ENCODE data around the gene LARGE1.

The LARGE1 gene

GRCh38 chr22:33652615-33653014 lies 267.7 kb downstream of the LARGE1 start:
- WGBS, 2 donors (ENCODE audit: extremely low coverage in 2 of 2, insufficient read length in 2 of 2, insufficient replicate concordance in 1 of 2), result no CpG with 5 or more reads among the region's 5 CpGs
- Histone ChIP-seq H3K9ac (ENCODE audit: low read depth, low read length, poor library complexity) (no peak overlapping the region), H3K27ac (replicated peaks; ENCODE audit: low read length) (no peak overlapping the region), H3K79me1 (ENCODE audit: low read depth, low read length) (no peaks in the 10 kb centered on the region), H3K4ac (ENCODE audit: low read length) (no peak overlapping the region), H3K14ac (ENCODE audit: low read length) (no peak overlapping the region), H2AK5ac (ENCODE audit: low read depth, low read length) (no peak overlapping the region), H3K27me3 (ENCODE audit: control insufficient read depth in 3 of 3, insufficient read depth in 3 of 3, low read depth in 1 of 3, low read length in 3 of 3) (no peaks in the 10 kb centered on the region), H3K4me3 (ENCODE audit: low read length in 2 of 2) (no peak overlapping the region), H4K8ac (ENCODE audit: low read depth, low read length) (no peak overlapping the region), H4K91ac (ENCODE audit: low read depth, low read length, poor library complexity) (no peak overlapping the region), H2AFZ (ENCODE audit: low read length) (no peak overlapping the region), H2BK120ac (ENCODE audit: low read depth, low read length) (no peak overlapping the region), H3K23ac (ENCODE audit: low read depth, low read length, poor library complexity) (no peak overlapping the region), H3K18ac (ENCODE audit: low read length) (no peak overlapping the region), H3K9me3 (replicated peaks in 1 of 2; ENCODE audit: control insufficient read depth in 2 of 2, insufficient read depth in 1 of 2, low read depth in 1 of 2, low read length in 2 of 2) (peaks cover 4 to 20% of the 10 kb centered on the region in 2 donors), H2BK15ac (ENCODE audit: low read length) (no peak overlapping the region), H3K4me1 (ENCODE audit: control insufficient read depth in 2 of 2, insufficient read depth in 1 of 2, low read depth in 1 of 2, low read length in 2 of 2) (no peaks in the 10 kb centered on the region), H3K36me3 (replicated peaks in 1 of 2; ENCODE audit: control insufficient read depth in 2 of 2, insufficient read depth in 2 of 2, low read length in 2 of 2) (peaks cover 3 to 14% of the 10 kb centered on the region in 2 donors), H2BK12ac (ENCODE audit: low read length) (no peak overlapping the region), H3K4me2 (ENCODE audit: insufficient read depth, low read length, poor library complexity, severe bottlenecking) (no peak overlapping the region), H2BK5ac (ENCODE audit: low read length) (no peak overlapping the region)
- no peak for DNase-seq (ENCODE audit: low spot score)

- H3K18ac ChIP-seq (ENCODE audit: low read length), result no peak overlapping the region
- no peak overlapping the region for H2BK12ac ChIP-seq (ENCODE audit: low read length)
- peaks cover 0 to 2% of the 10 kb centered on the region in 2 donors for H3K4me1 ChIP-seq (ENCODE audit: control insufficient read depth in 2 of 2, insufficient read depth in 1 of 2, low read depth in 1 of 2, low read length in 2 of 2)
- H3K14ac ChIP-seq (ENCODE audit: low read length), result no peak overlapping the region
- H3K79me1 ChIP-seq (ENCODE audit: low read depth, low read length), result no peaks in the 10 kb centered on the region
- H3K27me3 ChIP-seq (ENCODE audit: control insufficient read depth in 3 of 3, insufficient read depth in 3 of 3, low read depth in 1 of 3, low read length in 3 of 3), result no peaks in the 10 kb centered on the region
- no peak overlapping the region for H3K27ac ChIP-seq (replicated peaks; ENCODE audit: low read length)
- DNase-seq (ENCODE audit: low spot score), result no peak
- no peak overlapping the region for H2BK15ac ChIP-seq (ENCODE audit: low read length)
- H3K4ac ChIP-seq (ENCODE audit: low read length), result no peak overlapping the region
- peaks cover 1 to 14% of the 10 kb centered on the region in 2 donors for H3K9me3 ChIP-seq (replicated peaks in 1 of 2; ENCODE audit: control insufficient read depth in 2 of 2, insufficient read depth in 1 of 2, low read depth in 1 of 2, low read length in 2 of 2)
- H2AK5ac ChIP-seq (ENCODE audit: low read depth, low read length), result peak overlapping the region; percentile 33
- no peak overlapping the region for H3K9ac ChIP-seq (ENCODE audit: low read depth, low read length, poor library complexity)
- no peak overlapping the region for H2BK5ac ChIP-seq (ENCODE audit: low read length)
- H4K8ac ChIP-seq (ENCODE audit: low read depth, low read length), result no peak overlapping the region
- peak overlapping the region; percentile 61 for H3K23ac ChIP-seq (ENCODE audit: low read depth, low read length, poor library complexity)
- no peak overlapping the region for H4K91ac ChIP-seq (ENCODE audit: low read depth, low read length, poor library complexity)
- H2AFZ ChIP-seq (ENCODE audit: low read length), result no peak overlapping the region
- no peak overlapping the region for H3K4me2 ChIP-seq (ENCODE audit: insufficient read depth, low read length, poor library complexity, severe bottlenecking)
- no peak overlapping the region for H2BK120ac ChIP-seq (ENCODE audit: low read depth, low read length)
- WGBS, 2 donors (ENCODE audit: extremely low coverage in 2 of 2, insufficient read length in 2 of 2, insufficient replicate concordance in 1 of 2), result no CpG with 5 or more reads among the region's 22 CpGs
- H3K36me3 ChIP-seq (replicated peaks in 1 of 2; ENCODE audit: control insufficient read depth in 2 of 2, insufficient read depth in 2 of 2, low read length in 2 of 2), result peaks cover 3 to 14% of the 10 kb centered on the region in 2 donors
- no peak overlapping the region for H3K4me3 ChIP-seq (ENCODE audit: low read length in 2 of 2)
Observed at GRCh38 chr22:33650244-33650643, 270.0 kb downstream of the LARGE1 start.

GRCh38 chr22:33648478-33648877 lies 271.8 kb downstream of the LARGE1 start:
- Histone ChIP-seq H3K18ac (ENCODE audit: low read length) (no peak overlapping the region), H2AFZ (ENCODE audit: low read length) (no peak overlapping the region), H2BK5ac (ENCODE audit: low read length) (no peak overlapping the region), H2BK15ac (ENCODE audit: low read length) (no peak overlapping the region), H3K14ac (ENCODE audit: low read length) (no peak overlapping the region), H3K4me2 (ENCODE audit: insufficient read depth, low read length, poor library complexity, severe bottlenecking) (no peak overlapping the region), H3K4me3 (ENCODE audit: low read length in 2 of 2) (no peak overlapping the region), H4K91ac (ENCODE audit: low read depth, low read length, poor library complexity) (no peak overlapping the region), H3K9me3 (replicated peaks in 1 of 2; ENCODE audit: control insufficient read depth in 2 of 2, insufficient read depth in 1 of 2, low read depth in 1 of 2, low read length in 2 of 2) (peaks cover 1 to 12% of the 10 kb centered on the region in 2 donors), H3K4me1 (ENCODE audit: control insufficient read depth in 2 of 2, insufficient read depth in 1 of 2, low read depth in 1 of 2, low read length in 2 of 2) (peaks cover 0 to 2% of the 10 kb centered on the region in 2 donors), H3K27me3 (ENCODE audit: control insufficient read depth in 3 of 3, insufficient read depth in 3 of 3, low read depth in 1 of 3, low read length in 3 of 3) (no peaks in the 10 kb centered on the region), H3K27ac (replicated peaks; ENCODE audit: low read length) (no peak overlapping the region), H2AK5ac (ENCODE audit: low read depth, low read length) (no peak overlapping the region), H2BK12ac (ENCODE audit: low read length) (no peak overlapping the region), H3K79me1 (ENCODE audit: low read depth, low read length) (no peaks in the 10 kb centered on the region), H3K36me3 (replicated peaks in 1 of 2; ENCODE audit: control insufficient read depth in 2 of 2, insufficient read depth in 2 of 2, low read length in 2 of 2) (peaks cover 3 to 14% of the 10 kb centered on the region in 2 donors), H2BK120ac (ENCODE audit: low read depth, low read length) (no peak overlapping the region), H3K9ac (ENCODE audit: low read depth, low read length, poor library complexity) (no peak overlapping the region), H3K23ac (ENCODE audit: low read depth, low read length, poor library complexity) (no peak overlapping the region), H3K4ac (ENCODE audit: low read length) (no peak overlapping the region), H4K8ac (ENCODE audit: low read depth, low read length) (no peak overlapping the region)
- WGBS, 2 donors (ENCODE audit: extremely low coverage in 2 of 2, insufficient read length in 2 of 2, insufficient replicate concordance in 1 of 2), result no CpG with 5 or more reads among the region's 3 CpGs
- DNase-seq (ENCODE audit: low spot score), result no peak

GRCh38 chr22:33640900-33641299 lies 279.4 kb downstream of the LARGE1 start:
- H3K14ac ChIP-seq (ENCODE audit: low read length), result no peak overlapping the region
- no peaks in the 10 kb centered on the region for H3K27me3 ChIP-seq (ENCODE audit: control insufficient read depth in 3 of 3, insufficient read depth in 3 of 3, low read depth in 1 of 3, low read length in 3 of 3)
- H4K8ac ChIP-seq (ENCODE audit: low read depth, low read length), result no peak overlapping the region
- no peak for DNase-seq (ENCODE audit: low spot score)
- H3K4me3 ChIP-seq (ENCODE audit: low read length in 2 of 2), result no peak overlapping the region
- H3K9me3 ChIP-seq (replicated peaks in 1 of 2; ENCODE audit: control insufficient read depth in 2 of 2, insufficient read depth in 1 of 2, low read depth in 1 of 2, low read length in 2 of 2), result peaks cover 3 to 6% of the 10 kb centered on the region in 2 donors
- no peak overlapping the region for H2AK5ac ChIP-seq (ENCODE audit: low read depth, low read length)
- no peak overlapping the region for H3K18ac ChIP-seq (ENCODE audit: low read length)
- H3K4me2 ChIP-seq (ENCODE audit: insufficient read depth, low read length, poor library complexity, severe bottlenecking), result no peak overlapping the region
- no peak overlapping the region for H3K27ac ChIP-seq (replicated peaks; ENCODE audit: low read length)
- H2BK5ac ChIP-seq (ENCODE audit: low read length), result no peak overlapping the region
- H2AFZ ChIP-seq (ENCODE audit: low read length), result no peak overlapping the region
- H4K91ac ChIP-seq (ENCODE audit: low read depth, low read length, poor library complexity), result no peak overlapping the region
- H3K79me1 ChIP-seq (ENCODE audit: low read depth, low read length), result peaks cover 3% of the 10 kb centered on the region
- no peak overlapping the region for H3K9ac ChIP-seq (ENCODE audit: low read depth, low read length, poor library complexity)
- no peak overlapping the region for H2BK12ac ChIP-seq (ENCODE audit: low read length)
- H3K4ac ChIP-seq (ENCODE audit: low read length), result no peak overlapping the region
- no peak overlapping the region for H2BK120ac ChIP-seq (ENCODE audit: low read depth, low read length)
- no peak overlapping the region for H2BK15ac ChIP-seq (ENCODE audit: low read length)
- WGBS, 2 donors (ENCODE audit: extremely low coverage in 2 of 2, insufficient read length in 2 of 2, insufficient replicate concordance in 1 of 2), result no CpG with 5 or more reads among the region's 7 CpGs
- H3K36me3 ChIP-seq (replicated peaks in 1 of 2; ENCODE audit: control insufficient read depth in 2 of 2, insufficient read depth in 2 of 2, low read length in 2 of 2), result no peaks in the 10 kb centered on the region
- H3K23ac ChIP-seq (ENCODE audit: low read depth, low read length, poor library complexity), result no peak overlapping the region
- no peaks in the 10 kb centered on the region for H3K4me1 ChIP-seq (ENCODE audit: control insufficient read depth in 2 of 2, insufficient read depth in 1 of 2, low read depth in 1 of 2, low read length in 2 of 2)
